ENCODE results near the gene CBX5. TPM values are rescaled to one million over a fixed set of nuclear protein-coding genes. Genes with fewer than 3 reads are reported as not detected.
"Not testable (repeated sequence)": the region's sequence is repeated elsewhere in the genome, so short reads cannot be mapped to it uniquely, and the experiment has no call there.

CBX5 gene
- total and polyA plus RNA-seq, 5 donors from 2014 or later, result 18.2 to 38.9 (median 19.9) TPM

DNA sequence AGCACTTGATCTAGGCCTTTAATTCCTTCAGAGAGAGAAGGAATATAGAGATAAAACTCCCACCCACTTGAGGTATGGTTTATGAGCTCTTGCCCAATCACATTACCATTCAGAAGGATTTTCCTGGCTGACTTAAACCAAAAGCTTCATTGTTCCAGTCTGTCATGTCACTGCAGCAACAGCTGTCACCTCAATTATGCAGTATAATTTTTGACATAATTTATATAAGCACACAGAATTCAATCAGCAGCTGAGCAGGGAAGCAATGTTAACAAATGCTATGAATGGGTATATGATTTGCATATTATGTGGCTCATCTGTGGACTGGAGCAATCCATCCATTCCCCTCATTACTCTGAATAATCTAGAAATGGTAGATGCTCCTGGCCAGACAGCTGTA lies 40.3 kb downstream of the CBX5 start:
- DNase-seq (no peak), ATAC-seq (ENCODE audit: low read depth in 2 of 2) (no peak)
- H3K36me3 ChIP-seq (ENCODE audit: control insufficient read depth, insufficient read depth, low read length), result peaks cover 33% of the 10 kb centered on the region
- Mint-ChIP-seq H3K36me3 (peaks cover 21% of the 10 kb centered on the region), H3K4me3 (no peak overlapping the region), H3K4me1 (peaks cover 6 to 11% (median 8%) of the 10 kb centered on the region in 4 donors), H3K27ac (peak overlapping the region in 1 of 3 donors; percentile 74), H3K9me3 (no peaks in the 10 kb centered on the region), H3K27me3 (no peaks in the 10 kb centered on the region)
- H3K27ac ChIP-seq (ENCODE audit: insufficient read depth, low read length, poor library complexity, severe bottlenecking), result no peak overlapping the region
- H3K9me3 ChIP-seq (ENCODE audit: control insufficient read depth in 2 of 2, low read length in 2 of 2), result no peaks in the 10 kb centered on the region
- no peaks in the 10 kb centered on the region for H3K27me3 ChIP-seq (ENCODE audit: control insufficient read depth, insufficient read depth, low read length)
- H3K4me1 ChIP-seq (ENCODE audit: control insufficient read depth, insufficient read depth, low read length, poor library complexity, severe bottlenecking), result no peaks in the 10 kb centered on the region
- H3K4me3 ChIP-seq (ENCODE audit: low read depth, low read length), result no peak overlapping the region

DNA sequence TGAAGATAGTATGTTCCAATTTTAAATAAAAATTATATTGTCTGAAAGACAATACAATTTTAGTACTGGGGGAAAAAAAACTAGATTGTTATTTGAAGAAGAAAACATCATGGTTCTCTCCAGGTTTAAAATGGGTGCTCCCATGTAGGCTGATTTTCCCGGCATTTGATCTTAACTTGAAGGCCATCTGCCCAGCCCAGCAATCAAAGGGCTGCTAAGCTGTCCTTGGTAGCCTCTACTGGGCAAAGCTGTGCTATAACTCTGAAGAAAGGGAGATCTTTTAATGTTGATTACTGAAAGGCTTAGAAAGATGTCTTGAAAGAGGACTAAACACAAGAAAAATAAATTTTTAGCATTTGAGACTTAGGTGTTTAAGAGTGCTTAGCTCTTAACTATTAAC lies 41.4 kb downstream of the CBX5 start:
- Mint-ChIP-seq H3K36me3 (peaks cover 24% of the 10 kb centered on the region), H3K27ac (peak overlapping the region in 1 of 3 donors; percentile 42)

DNA sequence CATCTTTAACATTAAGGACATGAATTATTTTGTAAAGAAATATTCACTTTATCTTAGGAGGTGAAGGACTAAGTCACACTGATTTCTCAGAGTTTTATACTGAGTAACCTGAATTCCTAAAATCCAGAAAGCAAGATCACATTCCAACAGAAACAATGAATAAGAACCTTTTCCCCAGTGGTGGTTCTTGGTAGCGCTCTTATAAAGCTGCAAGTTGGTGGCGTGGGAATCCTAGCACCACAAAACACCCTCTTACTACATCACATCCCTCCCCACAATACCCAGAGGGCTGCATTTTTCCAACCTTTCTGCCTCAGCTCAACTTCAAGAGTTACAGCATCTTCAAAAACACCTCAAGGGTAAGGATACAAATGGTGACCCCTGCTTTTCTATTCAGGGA lies 47.1 kb downstream of the CBX5 start:
- peaks cover 0 to 11% (median 5%) of the 10 kb centered on the region in 4 donors for H3K4me1 Mint-ChIP-seq

More for the DNA sequence above, 41.4 kb downstream of the CBX5 start:
- DNase-seq, result no peak
- H3K9me3 ChIP-seq (ENCODE audit: control insufficient read depth in 2 of 2, low read length in 2 of 2), result no peaks in the 10 kb centered on the region
- no peak for ATAC-seq (ENCODE audit: low read depth in 2 of 2)
- H3K27me3 Mint-ChIP-seq, result no peaks in the 10 kb centered on the region
- H3K27me3 ChIP-seq (ENCODE audit: control insufficient read depth, insufficient read depth, low read length), result no peaks in the 10 kb centered on the region
- H3K36me3 ChIP-seq (ENCODE audit: control insufficient read depth, insufficient read depth, low read length), result peaks cover 28% of the 10 kb centered on the region
- no peak overlapping the region for H3K27ac ChIP-seq (ENCODE audit: insufficient read depth, low read length, poor library complexity, severe bottlenecking)
- no peak overlapping the region for H3K4me3 ChIP-seq (ENCODE audit: low read depth, low read length)
- H3K9me3 Mint-ChIP-seq, result no peaks in the 10 kb centered on the region
- peaks cover 6 to 13% (median 8%) of the 10 kb centered on the region in 4 donors for H3K4me1 Mint-ChIP-seq
- no peak overlapping the region for H3K4me3 Mint-ChIP-seq
- no peaks in the 10 kb centered on the region for H3K4me1 ChIP-seq (ENCODE audit: control insufficient read depth, insufficient read depth, low read length, poor library complexity, severe bottlenecking)

DNA sequence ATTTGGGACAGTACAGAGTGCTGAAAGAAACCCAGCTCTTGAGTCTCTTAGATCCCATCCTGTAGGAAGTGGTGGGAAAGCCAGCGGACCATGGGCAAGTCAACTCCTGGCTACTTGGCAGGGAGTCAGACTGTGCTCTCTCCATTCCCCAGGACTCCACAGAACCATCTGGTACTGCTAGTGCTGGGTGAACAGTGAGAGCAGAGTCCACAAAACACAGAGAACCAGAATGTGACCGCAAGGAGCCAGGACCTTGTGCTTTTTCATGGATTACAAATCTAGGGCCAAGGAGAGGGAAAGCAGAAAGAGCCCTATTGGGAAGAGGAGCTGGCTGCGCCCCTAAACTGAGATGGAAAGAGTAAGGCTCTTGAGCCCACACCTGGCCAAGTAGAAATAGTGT lies 48.7 kb downstream of the CBX5 start:
- not testable (repeated sequence) for H3K9me3 Mint-ChIP-seq; H3K27ac Mint-ChIP-seq; H3K27ac ChIP-seq (ENCODE audit: insufficient read depth, low read length, poor library complexity, severe bottlenecking); H3K9me3 ChIP-seq (ENCODE audit: control insufficient read depth in 2 of 2, low read length in 2 of 2); H3K4me1 ChIP-seq (ENCODE audit: control insufficient read depth, insufficient read depth, low read length, poor library complexity, severe bottlenecking); H3K4me3 ChIP-seq (ENCODE audit: low read depth, low read length); H3K4me3 Mint-ChIP-seq; ATAC-seq (ENCODE audit: low read depth in 2 of 2); H3K36me3 ChIP-seq (ENCODE audit: control insufficient read depth, insufficient read depth, low read length); DNase-seq; H3K27me3 Mint-ChIP-seq; H3K27me3 ChIP-seq (ENCODE audit: control insufficient read depth, insufficient read depth, low read length)
- H3K4me1 Mint-ChIP-seq, result peaks cover 0 to 11% (median 3%) of the 10 kb centered on the region in 4 donors
- peaks cover 10% of the 10 kb centered on the region for H3K36me3 Mint-ChIP-seq

More for the DNA sequence above, 47.1 kb downstream of the CBX5 start:
- Histone ChIP-seq H3K27me3 (ENCODE audit: control insufficient read depth, insufficient read depth, low read length) (no peaks in the 10 kb centered on the region), H3K27ac (ENCODE audit: insufficient read depth, low read length, poor library complexity, severe bottlenecking) (no peak overlapping the region), H3K9me3 (ENCODE audit: control insufficient read depth in 2 of 2, low read length in 2 of 2) (no peaks in the 10 kb centered on the region), H3K4me3 (ENCODE audit: low read depth, low read length) (no peak overlapping the region), H3K36me3 (ENCODE audit: control insufficient read depth, insufficient read depth, low read length) (peaks cover 3% of the 10 kb centered on the region), H3K4me1 (ENCODE audit: control insufficient read depth, insufficient read depth, low read length, poor library complexity, severe bottlenecking) (no peaks in the 10 kb centered on the region)
- H3K4me3 Mint-ChIP-seq, result no peak overlapping the region
- DNase-seq, result no peak
- H3K27ac Mint-ChIP-seq, result no peak overlapping the region
- H3K27me3 Mint-ChIP-seq, result no peaks in the 10 kb centered on the region
- peaks cover 14% of the 10 kb centered on the region for H3K36me3 Mint-ChIP-seq
- no peak for ATAC-seq (ENCODE audit: low read depth in 2 of 2)
- no peaks in the 10 kb centered on the region for H3K9me3 Mint-ChIP-seq

DNA sequence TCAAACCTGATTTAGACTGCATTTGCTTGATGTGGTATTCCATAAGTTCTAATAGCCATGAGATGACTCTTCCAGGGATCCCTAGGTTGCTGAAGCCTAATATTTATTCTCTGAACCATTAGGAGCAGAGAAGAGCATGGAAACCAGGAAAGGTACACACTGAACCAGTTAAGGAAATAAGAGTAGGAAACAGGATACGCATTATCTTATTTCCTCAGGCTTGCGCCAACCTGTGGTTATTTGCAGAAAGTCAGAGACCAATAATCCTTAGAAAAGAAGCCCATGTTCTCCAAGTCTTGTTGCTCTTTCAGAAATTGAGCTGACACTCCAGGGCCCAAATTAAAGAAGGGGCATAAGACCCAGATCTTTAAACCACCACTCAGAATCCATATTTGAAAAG lies 49.4 kb downstream of the CBX5 start:
- ATAC-seq (ENCODE audit: low read depth in 2 of 2) (no peak), DNase-seq (no peak)
- Mint-ChIP-seq H3K27ac (peak overlapping the region in 1 of 3 donors; percentile 76), H3K4me3 (no peak overlapping the region), H3K9me3 (no peaks in the 10 kb centered on the region), H3K27me3 (peaks cover 4% of the 10 kb centered on the region), H3K36me3 (peaks cover 10% of the 10 kb centered on the region), H3K4me1 (peaks cover 0 to 11% (median 3%) of the 10 kb centered on the region in 4 donors)
- Histone ChIP-seq H3K9me3 (ENCODE audit: control insufficient read depth in 2 of 2, low read length in 2 of 2) (no peaks in the 10 kb centered on the region), H3K27ac (ENCODE audit: insufficient read depth, low read length, poor library complexity, severe bottlenecking) (no peak overlapping the region), H3K27me3 (ENCODE audit: control insufficient read depth, insufficient read depth, low read length) (no peaks in the 10 kb centered on the region), H3K36me3 (ENCODE audit: control insufficient read depth, insufficient read depth, low read length) (no peaks in the 10 kb centered on the region), H3K4me3 (ENCODE audit: low read depth, low read length) (no peak overlapping the region), H3K4me1 (ENCODE audit: control insufficient read depth, insufficient read depth, low read length, poor library complexity, severe bottlenecking) (no peaks in the 10 kb centered on the region)

DNA sequence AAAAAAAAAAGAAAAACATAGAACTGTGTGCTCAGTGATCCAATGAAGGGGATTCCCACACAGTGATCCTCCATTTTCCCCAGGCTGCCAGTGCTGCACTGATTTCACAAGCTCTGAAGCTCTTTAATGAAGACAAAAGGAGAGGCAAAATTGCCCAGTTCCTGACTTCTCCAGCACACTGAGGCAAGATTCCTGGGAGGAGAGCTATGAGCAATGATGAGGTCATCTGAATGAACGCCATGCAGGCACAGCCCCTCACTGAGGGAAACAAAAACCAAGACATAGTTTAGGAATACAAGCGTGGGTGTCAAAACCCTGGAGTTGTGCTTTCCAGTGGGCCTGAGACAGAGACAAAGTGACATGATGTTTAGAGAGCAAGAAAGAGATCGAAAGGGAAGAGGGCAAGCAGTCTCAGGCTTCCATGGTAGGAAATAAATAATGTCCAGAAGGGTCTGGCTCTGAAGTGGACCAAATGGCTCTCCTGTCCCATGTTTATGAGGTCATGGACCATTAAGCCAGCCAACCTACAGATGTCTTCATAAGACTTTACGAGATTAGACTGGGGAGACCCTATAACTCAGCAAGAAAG lies 50.2 kb downstream of the CBX5 start:
- no peak overlapping the region for H3K27ac Mint-ChIP-seq
- no peaks in the 10 kb centered on the region for H3K27me3 ChIP-seq (ENCODE audit: control insufficient read depth, insufficient read depth, low read length)

DNA sequence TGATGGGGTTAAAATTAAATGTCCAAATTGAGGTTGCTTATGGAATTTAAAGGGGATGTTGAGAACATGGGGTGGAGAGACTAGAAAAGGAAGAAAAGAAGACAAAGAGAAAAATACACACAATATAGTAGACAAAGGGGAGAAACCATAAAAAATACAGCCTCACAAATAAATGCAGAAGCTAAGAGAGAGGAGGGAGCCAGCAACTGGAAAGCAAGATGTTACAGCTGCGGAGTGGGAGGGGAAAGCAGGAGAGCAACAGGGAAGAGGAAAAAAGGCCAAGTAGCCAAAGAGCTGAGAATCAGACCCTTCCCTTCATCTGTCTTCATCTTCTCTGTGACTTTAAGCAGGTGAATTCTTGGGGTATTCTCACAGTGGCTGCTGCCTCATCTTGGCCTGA lies 51.5 kb downstream of the CBX5 start:
- Histone ChIP-seq H3K9me3 (ENCODE audit: control insufficient read depth in 2 of 2, low read length in 2 of 2) (no peaks in the 10 kb centered on the region), H3K4me1 (ENCODE audit: control insufficient read depth, insufficient read depth, low read length, poor library complexity, severe bottlenecking) (no peaks in the 10 kb centered on the region), H3K36me3 (ENCODE audit: control insufficient read depth, insufficient read depth, low read length) (no peaks in the 10 kb centered on the region), H3K27me3 (ENCODE audit: control insufficient read depth, insufficient read depth, low read length) (no peaks in the 10 kb centered on the region), H3K4me3 (ENCODE audit: low read depth, low read length) (no peak overlapping the region), H3K27ac (ENCODE audit: insufficient read depth, low read length, poor library complexity, severe bottlenecking) (no peak overlapping the region)
- no peak for ATAC-seq (ENCODE audit: low read depth in 2 of 2)
- peaks cover 5% of the 10 kb centered on the region for H3K36me3 Mint-ChIP-seq
- H3K4me1 Mint-ChIP-seq, result peaks cover 0 to 11% (median under 1%) of the 10 kb centered on the region in 4 donors
- no peaks in the 10 kb centered on the region for H3K9me3 Mint-ChIP-seq
- H3K4me3 Mint-ChIP-seq, result no peak overlapping the region
- H3K27ac Mint-ChIP-seq, result peak overlapping the region in 2 of 3 donors; percentile 23 to 71
- no peak for DNase-seq
- peaks cover 4% of the 10 kb centered on the region for H3K27me3 Mint-ChIP-seq

More for the DNA sequence above, 50.2 kb downstream of the CBX5 start:
- Histone ChIP-seq H3K9me3 (ENCODE audit: control insufficient read depth in 2 of 2, low read length in 2 of 2) (no peaks in the 10 kb centered on the region), H3K4me1 (ENCODE audit: control insufficient read depth, insufficient read depth, low read length, poor library complexity, severe bottlenecking) (no peaks in the 10 kb centered on the region), H3K36me3 (ENCODE audit: control insufficient read depth, insufficient read depth, low read length) (no peaks in the 10 kb centered on the region), H3K27ac (ENCODE audit: insufficient read depth, low read length, poor library complexity, severe bottlenecking) (no peak overlapping the region), H3K4me3 (ENCODE audit: low read depth, low read length) (no peak overlapping the region)
- Mint-ChIP-seq H3K4me3 (no peak overlapping the region), H3K27me3 (peaks cover 4% of the 10 kb centered on the region), H3K9me3 (no peaks in the 10 kb centered on the region), H3K36me3 (peaks cover 9% of the 10 kb centered on the region), H3K4me1 (peaks cover 0 to 11% (median 3%) of the 10 kb centered on the region in 4 donors)
- DNase-seq (no peak), ATAC-seq (ENCODE audit: low read depth in 2 of 2) (no peak)

DNA sequence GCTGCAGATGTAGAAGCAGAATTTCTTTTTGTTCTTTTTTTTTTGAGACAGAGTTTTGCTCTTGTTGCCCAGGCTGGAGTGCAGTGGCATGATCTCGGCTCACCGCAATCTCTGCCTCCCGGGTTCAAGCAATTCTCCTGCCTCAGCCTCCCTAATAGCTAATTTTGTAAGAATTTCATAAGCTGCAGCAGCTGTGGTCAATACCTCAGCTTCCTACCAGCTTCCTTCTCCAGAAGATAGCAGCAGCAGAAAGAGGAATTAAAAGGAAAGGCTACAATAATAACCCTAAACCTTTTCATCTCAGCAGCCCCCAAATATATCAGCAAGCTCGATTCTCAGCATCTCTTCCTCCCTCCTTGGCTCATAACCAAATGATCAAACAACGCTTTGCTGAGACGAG lies 52.0 kb downstream of the CBX5 start:
- ATAC-seq (ENCODE audit: low read depth in 2 of 2); H3K36me3 Mint-ChIP-seq; H3K36me3 ChIP-seq (ENCODE audit: control insufficient read depth, insufficient read depth, low read length); DNase-seq; H3K4me3 Mint-ChIP-seq; H3K4me3 ChIP-seq (ENCODE audit: low read depth, low read length); H3K4me1 ChIP-seq (ENCODE audit: control insufficient read depth, insufficient read depth, low read length, poor library complexity, severe bottlenecking); H3K27me3 ChIP-seq (ENCODE audit: control insufficient read depth, insufficient read depth, low read length); H3K9me3 ChIP-seq (ENCODE audit: control insufficient read depth in 2 of 2, low read length in 2 of 2); H3K9me3 Mint-ChIP-seq; H3K27ac ChIP-seq (ENCODE audit: insufficient read depth, low read length, poor library complexity, severe bottlenecking); H3K27me3 Mint-ChIP-seq: not testable (repeated sequence)
- Mint-ChIP-seq H3K4me1 (peaks cover 0 to 11% (median under 1%) of the 10 kb centered on the region in 4 donors), H3K27ac (peak overlapping the region in 2 of 3 donors; percentile 23 to 71)
